Muscle of leg (tissue), 16 donors: Measurements from ENCODE around the gene TAF11L4. TPM values are rescaled to one million over a fixed set of nuclear protein-coding genes. Genes with fewer than 3 reads are reported as not detected.
"Not testable (repeated sequence)": the region's sequence is repeated elsewhere in the genome, so short reads cannot be mapped to it uniquely, and the experiment has no call there.

Experiments
- DNase-seq: peaks from one replicate; pipeline ENCODE4 v3.0.0; 2013
- H3K27ac ChIP-seq: one replicate; pipeline ENCODE4 v1.5.1; 2013; ENCODE audit warnings: mild to moderate bottlenecking, low read length, control low read depth
- H3K27me3 ChIP-seq: one replicate; pipeline ENCODE4 v1.6.1; 2013; ENCODE audit warnings: low read length; ENCODE audit not compliant: control insufficient read depth, insufficient read depth
- H3K36me3 ChIP-seq: one replicate; pipeline ENCODE4 v1.6.1; 2013; ENCODE audit warnings: low read length; ENCODE audit not compliant: control insufficient read depth, insufficient read depth
- H3K4me1 ChIP-seq: one replicate; pipeline ENCODE4 v1.6.1; 2013; ENCODE audit warnings: low read length; ENCODE audit not compliant: control insufficient read depth, insufficient read depth
- H3K4me3 ChIP-seq: one replicate; pipeline ENCODE4 v1.5.1; 2013; ENCODE audit warnings: low read length, control low read depth
- H3K9me3 ChIP-seq: replicated peaks from 2 replicates; pipeline ENCODE4 v1.6.1; 2013; ENCODE audit warnings: low read depth, low read length; ENCODE audit not compliant: control insufficient read depth
- whole genome bisulfite sequencing: methylation state at CpG from one replicate; pipeline ENCODE4 v1.1.5; 2013; ENCODE audit warnings: missing lambda C conversion rate; ENCODE audit not compliant: insufficient coverage; 5-methylcytosine and 5-hydroxymethylcytosine counted together
- long read RNA-seq, 11 donors: transcript quantifications; one replicate each; lab custom pipeline, GENCODE V29; 2026
- polyA plus RNA-seq, 8 donors: library from polyadenylated mRNA; unstranded; fragments of 120-200 nt; gene quantifications; one replicate each; pipeline versions ENCODE4 v1.2.1 to v1.2.3, GENCODE V29; 2013; ENCODE audit warnings: inconsistent platforms in 1 of 8, low replicate concordance in 1 of 8; ENCODE audit not compliant: insufficient read length in 8 of 8, insufficient read depth in 1 of 8
- total RNA-seq: library from RNA; stranded (reverse); fragments of 120-200 nt; gene quantifications from one replicate; pipeline ENCODE4 v1.2.4, GENCODE V29; 2013

Gene TAF11L4
- not detected for total RNA-seq
- polyA plus RNA-seq = not detected
- long read RNA-seq, donor 1 = 0 reads
- long read RNA-seq, donor 2 = 0 reads
- long read RNA-seq, donor 3 = 0 reads
- long read RNA-seq, donor 4 = 0 reads
- long read RNA-seq, donor 5 = 0 reads
- long read RNA-seq, donor 6 = 0 reads
- long read RNA-seq, donor 7 = 0 reads
- long read RNA-seq, donor 8 = 0 reads
- long read RNA-seq, donor 9 = 0 reads
- long read RNA-seq, donor 10 = 0 reads
- long read RNA-seq, donor 11 = 0 reads

GRCh38 chr5:17521501-17521900, at the start of gene TAF11L4:
TSS of gene TAF11L4 (plus strand) at chr5:17521801.
- not testable (repeated sequence) for H3K9me3 ChIP-seq, H3K36me3 ChIP-seq, H3K4me1 ChIP-seq, H3K27ac ChIP-seq, H3K4me3 ChIP-seq, H3K27me3 ChIP-seq, DNase-seq
- WGBS = no CpG with 5 or more reads among the region's 15 CpGs

GRCh38 chr5:17475064-17475463, 46.5 kb upstream of the TAF11L4 start:
- not testable (repeated sequence) for H3K4me3 ChIP-seq, H3K36me3 ChIP-seq, H3K27ac ChIP-seq, H3K9me3 ChIP-seq, H3K4me1 ChIP-seq, H3K27me3 ChIP-seq, DNase-seq

- no peak overlapping the region for H3K4me3 ChIP-seq
- H3K9me3 ChIP-seq = no peaks in the 10 kb centered on the region
- H3K36me3 ChIP-seq = no peaks in the 10 kb centered on the region
- no CpG with 5 or more reads among the region's 3 CpGs for WGBS
- no peak for DNase-seq
- no peaks in the 10 kb centered on the region for H3K4me1 ChIP-seq
- H3K27me3 ChIP-seq = no peaks in the 10 kb centered on the region
- no peak overlapping the region for H3K27ac ChIP-seq
Observed at GRCh38 chr5:17477043-17477442, 44.6 kb upstream of the TAF11L4 start.

- WGBS = 34% methylated on average over 3 of the region's 7 CpGs
- no peaks in the 10 kb centered on the region for H3K4me1 ChIP-seq
- no peak for DNase-seq
- no peak overlapping the region for H3K27ac ChIP-seq
- no peaks in the 10 kb centered on the region for H3K36me3 ChIP-seq
- no peaks in the 10 kb centered on the region for H3K27me3 ChIP-seq
- H3K9me3 ChIP-seq = no peaks in the 10 kb centered on the region
- no peak overlapping the region for H3K4me3 ChIP-seq
Observed at GRCh38 chr5:17477573-17478265, 43.9 kb upstream of the TAF11L4 start.

GRCh38 chr5:17481378-17481777, 40.2 kb upstream of the TAF11L4 start:
- DNase-seq = no peak

GRCh38 chr5:17482790-17483189, 38.8 kb upstream of the TAF11L4 start:
- no peak overlapping the region for H3K4me3 ChIP-seq
- WGBS = no CpG with 5 or more reads among the region's 2 CpGs

More at GRCh38 chr5:17481378-17481777, 40.2 kb upstream of the TAF11L4 start:
- WGBS = no CpG with 5 or more reads among the region's 4 CpGs
- H3K4me3 ChIP-seq = no peak overlapping the region
- no peaks in the 10 kb centered on the region for H3K9me3 ChIP-seq
- H3K4me1 ChIP-seq = no peaks in the 10 kb centered on the region
- H3K36me3 ChIP-seq = no peaks in the 10 kb centered on the region
- H3K27ac ChIP-seq = no peak overlapping the region
- H3K27me3 ChIP-seq = no peaks in the 10 kb centered on the region

GRCh38 chr5:17486464-17487173, 35.0 kb upstream of the TAF11L4 start:
- H3K27me3 ChIP-seq, H3K4me1 ChIP-seq, H3K27ac ChIP-seq, H3K36me3 ChIP-seq, DNase-seq, H3K9me3 ChIP-seq, H3K4me3 ChIP-seq: not testable (repeated sequence)
- 87% methylated on average over 6 of the region's 10 CpGs for WGBS

More at GRCh38 chr5:17482790-17483189, 38.8 kb upstream of the TAF11L4 start:
- H3K9me3 ChIP-seq = no peaks in the 10 kb centered on the region
- DNase-seq = no peak
- H3K4me1 ChIP-seq = no peaks in the 10 kb centered on the region
- H3K27me3 ChIP-seq = no peaks in the 10 kb centered on the region
- no peaks in the 10 kb centered on the region for H3K36me3 ChIP-seq
- H3K27ac ChIP-seq = no peak overlapping the region

- DNase-seq = no peak
- H3K9me3 ChIP-seq = no peaks in the 10 kb centered on the region
- H3K36me3 ChIP-seq = no peaks in the 10 kb centered on the region
- no peak overlapping the region for H3K27ac ChIP-seq
- no peak overlapping the region for H3K4me3 ChIP-seq
- no CpG with 5 or more reads among the region's 1 CpG for WGBS
- no peaks in the 10 kb centered on the region for H3K27me3 ChIP-seq
- H3K4me1 ChIP-seq = no peaks in the 10 kb centered on the region
Observed at GRCh38 chr5:17487174-17487512, 34.5 kb upstream of the TAF11L4 start.

- not testable (repeated sequence) for H3K36me3 ChIP-seq, DNase-seq, H3K9me3 ChIP-seq, H3K27me3 ChIP-seq, H3K4me1 ChIP-seq, H3K27ac ChIP-seq, H3K4me3 ChIP-seq
- WGBS = 96% methylated on average over 12 of the region's 23 CpGs
Observed at GRCh38 chr5:17491257-17491656, 30.3 kb upstream of the TAF11L4 start.

GRCh38 chr5:17492770-17493169, 28.8 kb upstream of the TAF11L4 start:
- Histone ChIP-seq H3K4me1 (no peaks in the 10 kb centered on the region), H3K27ac (no peak overlapping the region), H3K36me3 (no peaks in the 10 kb centered on the region), H3K4me3 (no peak overlapping the region), H3K27me3 (no peaks in the 10 kb centered on the region), H3K9me3 (no peaks in the 10 kb centered on the region)
- no CpG with 5 or more reads among the region's 3 CpGs for WGBS
- no peak for DNase-seq
